ENCODE measurements around the gene PIP5K1B. TPM values are rescaled to one million over a fixed set of nuclear protein-coding genes. Genes with fewer than 3 reads are reported as not detected.

The PIP5K1B gene
- total and polyA plus RNA-seq, 2 donors (not counting 3 experiments of a cell fraction or from before 2014, with no cell fraction given), result 0.27 TPM; not detected in 1

DNA sequence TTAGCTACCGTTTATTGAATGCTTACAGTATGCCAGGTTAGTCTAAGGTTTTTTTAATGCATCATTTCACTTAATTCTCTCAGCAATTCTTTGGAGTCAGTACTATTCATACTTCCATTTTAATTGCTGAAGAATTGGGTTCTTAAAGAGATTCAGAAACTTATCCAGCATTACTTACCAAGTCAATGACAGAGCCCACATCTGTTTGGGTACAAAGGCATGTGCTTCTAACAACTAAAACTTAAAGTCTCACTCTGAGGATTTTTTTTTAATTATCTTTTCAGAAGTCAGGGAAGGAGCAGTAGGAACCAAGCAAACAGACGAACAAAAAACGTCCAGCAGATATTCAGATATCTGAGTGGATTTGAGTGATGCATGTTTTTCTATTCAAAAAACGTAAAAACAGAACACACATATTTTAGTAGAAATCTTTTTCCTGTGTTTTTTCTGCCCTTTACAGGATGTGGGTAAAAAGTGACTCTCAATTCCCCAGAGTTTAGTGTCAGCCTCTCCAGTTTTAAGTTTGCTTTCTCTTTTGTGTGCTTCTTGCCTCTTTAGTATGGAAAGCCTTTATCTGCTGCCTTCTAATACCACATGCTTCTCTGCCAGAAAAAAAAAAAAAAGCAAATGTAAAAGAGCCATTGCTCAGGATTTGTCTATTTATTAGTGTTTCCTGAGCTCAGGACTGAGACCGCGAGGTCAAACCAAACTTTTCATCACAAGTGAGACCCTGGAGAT lies 190.9 kb downstream of the PIP5K1B start:
- no peaks in the 10 kb centered on the region for H3K9me1 ChIP-seq (replicated peaks; ENCODE audit: control insufficient read depth, extremely low read depth, insufficient read depth, low read length)
- H3K79me2 ChIP-seq (ENCODE audit: control insufficient read depth, insufficient read depth, low read length), result no peaks in the 10 kb centered on the region
- H3K27ac ChIP-seq (ENCODE audit: insufficient read depth, low read depth, low read length), result no peak overlapping the region
- TF ChIP-seq MYC (IDR thresholded peaks at IDR 0.05; ENCODE audit: low read depth, low read length) (no peak), POLR2A (IDR thresholded peaks at IDR 0.05; ENCODE audit: low read depth, low read length) (no peak), CTCF (IDR thresholded peaks at IDR 0.05; ENCODE audit: extremely low read depth in 1 of 2, insufficient read depth in 1 of 2, low read depth in 1 of 2, low read length in 2 of 2) (no peak), FOS (IDR thresholded peaks at IDR 0.05; ENCODE audit: borderline replicate concordance, insufficient read depth, low read length) (no peak), GATA2 (IDR thresholded peaks at IDR 0.05; ENCODE audit: insufficient read depth, insufficient read length, low read depth, low read length) (no peak), EZH2 (IDR thresholded peaks at IDR 0.05; ENCODE audit: borderline replicate concordance, low read depth, low read length, severe bottlenecking) (no peak), POLR2AphosphoS5 (IDR thresholded peaks at IDR 0.05; ENCODE audit: insufficient read depth, low read depth, low read length) (no peak)
- TF ChIP-seq, protein P1, sequence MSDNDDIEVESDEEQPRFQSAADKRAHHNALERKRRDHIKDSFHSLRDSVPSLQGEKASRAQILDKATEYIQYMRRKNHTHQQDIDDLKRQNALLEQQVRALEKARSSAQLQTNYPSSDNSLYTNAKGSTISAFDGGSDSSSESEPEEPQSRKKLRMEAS (IDR thresholded peaks at IDR 0.05; ENCODE audit: insufficient read depth, insufficient read length), result no peak
- H3K9ac ChIP-seq (replicated peaks; ENCODE audit: extremely low read depth, insufficient read depth, low read length), result no peak overlapping the region
- DNase-seq (ENCODE audit: low read depth, low spot score), result no peak
- ChIA-PET CTCF (no interaction called here), POLR2A (no interaction called here)
- no peak overlapping the region for H3K4me2 ChIP-seq (ENCODE audit: insufficient read depth, low read length)
- H3K36me3 ChIP-seq (ENCODE audit: control insufficient read depth in 2 of 2, extremely low read depth in 1 of 2, insufficient read depth in 2 of 2, low read length in 2 of 2), result no peaks in the 10 kb centered on the region
- no TSS peak for BruUV-seq (replicated peaks)
- no peak overlapping the region for H3K4me3 ChIP-seq (replicated peaks in 1 of 3; ENCODE audit: insufficient read depth in 1 of 3, low read depth in 1 of 3, low read length in 3 of 3)
- H2AFZ ChIP-seq (ENCODE audit: low read depth, low read length), result no peak overlapping the region
- peaks cover 7% of the 10 kb centered on the region for H3K4me1 ChIP-seq (ENCODE audit: control insufficient read depth, extremely low read depth, insufficient read depth, low read length)
- intact Hi-C loops (cut with micrococcal nuclease), result no loop called here
- dilution Hi-C loops (cut with MboI; ENCODE audit: extremely low pct_ligation_motif_present, low sequenced_read_pairs), result no loop called here
- no peak for FAIRE-seq
- H4K20me1 ChIP-seq (replicated peaks; ENCODE audit: control insufficient read depth, extremely low read depth, insufficient read depth, low read length), result no peaks in the 10 kb centered on the region
- peaks cover 2 to 3% of the 10 kb centered on the region in 2 experiments for H3K27me3 ChIP-seq (ENCODE audit: control insufficient read depth in 2 of 2, insufficient read depth in 2 of 2, low read length in 2 of 2)
- no peaks in the 10 kb centered on the region for H3K9me3 ChIP-seq (replicated peaks; ENCODE audit: control insufficient read depth, insufficient read depth, low read length)
